SK-N-SH (cell line): ENCODE data around the gene ASAP3. TPM values are rescaled to one million over a fixed set of nuclear protein-coding genes. Genes with fewer than 3 reads are reported as not detected.

Experiments
- CTCF ChIA-PET: fragments of 300-600, 350-600 bp; formaldehyde crosslinking; extraction: SDS; loops from one replicate; lab custom pipeline; 2021; lab: Yijun Ruan, JAX
- POLR2A ChIA-PET: fragments of 350-600 bp; sonication (Branson Sonifier 250); formaldehyde crosslinking; extraction: SDS; loops from one replicate; lab custom pipeline; 2020; ENCODE audit warnings: antibody characterized with exemption, inconsistent platforms; lab: Yijun Ruan, JAX
- DNase-seq: peaks from one replicate; pipeline ENCODE4 v3.0.0; 2012
- H2AFZ ChIP-seq: fragments of 200-600 bp; sonication (generic); 2 replicates; pipeline ENCODE4 v1.8.1; 2016; ENCODE audit warnings: antibody characterized with exemption, mild to moderate bottlenecking, low read depth
- H3F3A ChIP-seq: fragments of 200-600 bp; sonication (generic); replicated peaks from 2 replicates; pipeline ENCODE3; 2016; ENCODE audit warnings: antibody characterized with exemption, mild to moderate bottlenecking; ENCODE audit not compliant: insufficient read depth
- H3K27ac ChIP-seq, 2 experiments: fragments of 200-500 bp in 1 of 2; fragments of 200-600 bp in 1 of 2; sonication (Bioruptor generic) in 1 of 2; sonication (generic), shearing (Covaris generic) in 1 of 2; 2 replicates each; pipeline versions ENCODE4 v1.5.1 to v1.6.1; 2014 to 2016; ENCODE audit warnings: low read depth in 2 of 2, inconsistent platforms in 1 of 2, low read length in 1 of 2, mild to moderate bottlenecking in 1 of 2, mixed read lengths in 1 of 2
- H3K27me3 ChIP-seq: fragments of 200-600 bp; sonication (generic), shearing (Covaris generic); 2 replicates; pipeline ENCODE4 v1.6.1; 2016; ENCODE audit warnings: mixed run types; ENCODE audit not compliant: insufficient read depth
- H3K36me3 ChIP-seq, 2 experiments: fragments of 200-500 bp in 1 of 2; fragments of 200-600 bp in 1 of 2; sonication (Bioruptor generic) in 1 of 2; sonication (generic) in 1 of 2; replicated peaks in 1 of 2; 2 replicates each; pipeline versions ENCODE3 to v1.5.1; 2014 to 2016; ENCODE audit warnings: low read length in 1 of 2, mild to moderate bottlenecking in 1 of 2; ENCODE audit not compliant: insufficient read depth in 2 of 2, control insufficient read depth in 1 of 2
- H3K4me1 ChIP-seq, 2 experiments: fragments of 200-500 bp in 1 of 2; fragments of 200-600 bp in 1 of 2; sonication (Bioruptor generic) in 1 of 2; sonication (generic), shearing (Covaris generic) in 1 of 2; 2 replicates each; pipeline versions ENCODE4 v1.5.1 to v1.6.1; 2014 to 2016; ENCODE audit warnings: low read depth in 1 of 2, low read length in 1 of 2, mixed run types in 1 of 2; ENCODE audit not compliant: insufficient read depth in 2 of 2, control insufficient read depth in 1 of 2
- H3K4me2 ChIP-seq: fragments of 200-600 bp; sonication (generic), shearing (Covaris generic); 2 replicates; pipeline ENCODE4 v1.6.1; 2017; ENCODE audit warnings: mixed run types
- H3K4me3 ChIP-seq, 2 experiments: fragments of 200-500 bp in 1 of 2; fragments of 200-600 bp in 1 of 2; sonication (Bioruptor generic) in 1 of 2; sonication (generic), shearing (Covaris generic) in 1 of 2; 2 replicates each; pipeline versions ENCODE4 v1.5.1 to v1.8.1; 2014 to 2016; ENCODE audit warnings: low read depth in 2 of 2, inconsistent platforms in 1 of 2, low read length in 1 of 2, mild to moderate bottlenecking in 1 of 2, mixed read lengths in 1 of 2, moderate library complexity in 1 of 2
- H3K79me2 ChIP-seq: fragments of 200-600 bp; sonication (generic); 2 replicates; pipeline ENCODE4 v1.8.1; 2017; ENCODE audit warnings: mild to moderate bottlenecking; ENCODE audit not compliant: insufficient read depth
- H3K9ac ChIP-seq: fragments of 200-600 bp; sonication (generic); 2 replicates; pipeline ENCODE4 v1.6.1; 2017; ENCODE audit warnings: mixed run types
- H3K9me2 ChIP-seq: fragments of 200-600 bp; sonication (generic); 2 replicates; pipeline ENCODE4 v1.6.1; 2017; ENCODE audit warnings: mixed run types
- H3K9me3 ChIP-seq: fragments of 200-600 bp; sonication (generic); 2 replicates; pipeline ENCODE4 v1.6.1; 2017; ENCODE audit warnings: mixed run types, mild to moderate bottlenecking, moderate library complexity
- H4K20me1 ChIP-seq: fragments of 200-600 bp; sonication (generic); 2 replicates; pipeline ENCODE4 v1.6.1; 2017; ENCODE audit warnings: mild to moderate bottlenecking, mixed run types; ENCODE audit not compliant: insufficient read depth
- EP300 ChIP-seq, 2 experiments: IDR thresholded peaks; 2 replicates each; pipeline versions ENCODE4 v1.4.0 to v1.6.1; 2012; ENCODE audit warnings: borderline replicate concordance in 1 of 2, low read depth in 1 of 2, low read length in 1 of 2
- FOSL2 ChIP-seq: IDR thresholded peaks from 2 replicates; pipeline ENCODE4 v1.4.0; 2012; ENCODE audit warnings: low read depth, mild to moderate bottlenecking, moderate library complexity, borderline replicate concordance
- FOXJ3 ChIP-seq: sonication (generic); formaldehyde crosslinking; IDR thresholded peaks from 2 replicates; pipeline ENCODE4 v1.5.1; 2020; ENCODE audit warnings: mild to moderate bottlenecking, missing genetic modification reagents
- FOXM1 ChIP-seq: IDR thresholded peaks from 2 replicates; pipeline ENCODE4 v1.4.0; 2012; ENCODE audit warnings: low read depth, mild to moderate bottlenecking
- GATA2 ChIP-seq: sonication (generic); formaldehyde crosslinking; IDR thresholded peaks from 2 replicates; pipeline ENCODE4 v1.5.0; 2020; ENCODE audit warnings: mild to moderate bottlenecking, missing genetic modification reagents
- MEF2A ChIP-seq: IDR thresholded peaks from 2 replicates; pipeline ENCODE4 v1.4.0; 2012; ENCODE audit warnings: low read depth, borderline replicate concordance
- MXI1 ChIP-seq: IDR thresholded peaks from 2 replicates; pipeline ENCODE4 v1.6.1; 2012; ENCODE audit warnings: mild to moderate bottlenecking, low read depth, low read length, improper control_type of control experiment
- RAD21 ChIP-seq: IDR thresholded peaks from 2 replicates; pipeline ENCODE4 v1.6.1; 2012; ENCODE audit warnings: mild to moderate bottlenecking, low read length
- RCOR1 ChIP-seq: fragments of 150-350 bp; IDR thresholded peaks from 2 replicates; pipeline ENCODE4 v1.6.1; 2017; ENCODE audit warnings: antibody characterized with exemption, low read length
- RFX5 ChIP-seq: IDR thresholded peaks from 2 replicates; pipeline ENCODE4 v1.6.1; 2012; ENCODE audit warnings: mild to moderate bottlenecking, improper control_type of control experiment, low read length
- SIN3A ChIP-seq: IDR thresholded peaks from 2 replicates; pipeline ENCODE4 v1.6.1; 2012; ENCODE audit warnings: low read depth, mild to moderate bottlenecking, low read length, moderate library complexity, borderline replicate concordance
- SMC3 ChIP-seq: IDR thresholded peaks from 2 replicates; pipeline ENCODE4 v1.6.1; 2012; ENCODE audit warnings: low read depth, low read length, improper control_type of control experiment
- TCF12 ChIP-seq: IDR thresholded peaks from 2 replicates; pipeline ENCODE4 v1.4.0; 2012
- TEAD4 ChIP-seq: IDR thresholded peaks from 2 replicates; pipeline ENCODE4 v1.4.0; 2012; ENCODE audit warnings: mild to moderate bottlenecking, borderline replicate concordance; ENCODE audit not compliant: insufficient read depth
- ZBTB33 ChIP-seq: IDR thresholded peaks from 2 replicates; pipeline ENCODE4 v1.4.0; 2012; ENCODE audit warnings: low read depth, borderline replicate concordance
- whole genome bisulfite sequencing: methylation state at CpG from one replicate; pipeline ENCODE4 v1.1.6; 2017; ENCODE audit warnings: low lambda C conversion rate; 5-methylcytosine and 5-hydroxymethylcytosine counted together
- polyA plus RNA-seq, 3 experiments: library from polyadenylated mRNA; depleted of rRNA; stranded (reverse); fragments of >200 nt; gene quantifications; 2 replicates each; pipeline ENCODE4 v1.2.3, GENCODE V29; 2012
- TF ChIP-seq, protein P1 (sequence below): fragments of 150-350 bp; IDR thresholded peaks from 2 replicates; pipeline ENCODE4 v1.6.1; 2016; ENCODE audit warnings: mild to moderate bottlenecking, low read depth, low read length
- TF ChIP-seq, protein P2 (sequence below): IDR thresholded peaks from 2 replicates; pipeline ENCODE4 v1.6.1; 2012; ENCODE audit warnings: mild to moderate bottlenecking, low read depth, low read length, moderate library complexity
- TF ChIP-seq, protein P3 (sequence below): IDR thresholded peaks from 2 replicates; pipeline ENCODE4; 2012

The ASAP3 gene
- polyA plus RNA-seq, 1 of the 3 experiments (the other 2 are of a cell fraction): 19.6 TPM

GRCh38 chr1:23497777-23498439 is 13.9 kb upstream of the ASAP3 start:
- no peaks in the 10 kb centered on the region for H3K4me1 ChIP-seq
- ChIA-PET POLR2A (interaction anchor here (1.0 to 2.1 kb wide), 5 partner anchors 10 to 193 kb away, joined by 3 to 18 read pairs (median 8); partner anchors contain the start of genes E2F2 and RPL11), CTCF (interaction anchor here (0.5 to 12.2 kb wide), 49 partner anchors 9 to 522 kb away, joined by 3 to 503 read pairs (median 4); partner anchors contain the start of genes ASAP3, E2F2, ID3 and RPL11)
- WGBS: 74% methylated on average over 3 of the region's 3 CpGs
- no peaks in the 10 kb centered on the region for H4K20me1 ChIP-seq
- H3K4me3 ChIP-seq: no peak overlapping the region
- H3K4me2 ChIP-seq: no peak overlapping the region
- no peak for TF ChIP-seq MXI1
- no peak for TF ChIP-seq FOXJ3
- TF ChIP-seq SIN3A: no peak
- TF ChIP-seq, protein P1, sequence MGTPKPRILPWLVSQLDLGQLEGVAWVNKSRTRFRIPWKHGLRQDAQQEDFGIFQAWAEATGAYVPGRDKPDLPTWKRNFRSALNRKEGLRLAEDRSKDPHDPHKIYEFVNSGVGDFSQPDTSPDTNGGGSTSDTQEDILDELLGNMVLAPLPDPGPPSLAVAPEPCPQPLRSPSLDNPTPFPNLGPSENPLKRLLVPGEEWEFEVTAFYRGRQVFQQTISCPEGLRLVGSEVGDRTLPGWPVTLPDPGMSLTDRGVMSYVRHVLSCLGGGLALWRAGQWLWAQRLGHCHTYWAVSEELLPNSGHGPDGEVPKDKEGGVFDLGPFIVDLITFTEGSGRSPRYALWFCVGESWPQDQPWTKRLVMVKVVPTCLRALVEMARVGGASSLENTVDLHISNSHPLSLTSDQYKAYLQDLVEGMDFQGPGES: no peak
- no peak for TF ChIP-seq RFX5
- TF ChIP-seq, protein P2, sequence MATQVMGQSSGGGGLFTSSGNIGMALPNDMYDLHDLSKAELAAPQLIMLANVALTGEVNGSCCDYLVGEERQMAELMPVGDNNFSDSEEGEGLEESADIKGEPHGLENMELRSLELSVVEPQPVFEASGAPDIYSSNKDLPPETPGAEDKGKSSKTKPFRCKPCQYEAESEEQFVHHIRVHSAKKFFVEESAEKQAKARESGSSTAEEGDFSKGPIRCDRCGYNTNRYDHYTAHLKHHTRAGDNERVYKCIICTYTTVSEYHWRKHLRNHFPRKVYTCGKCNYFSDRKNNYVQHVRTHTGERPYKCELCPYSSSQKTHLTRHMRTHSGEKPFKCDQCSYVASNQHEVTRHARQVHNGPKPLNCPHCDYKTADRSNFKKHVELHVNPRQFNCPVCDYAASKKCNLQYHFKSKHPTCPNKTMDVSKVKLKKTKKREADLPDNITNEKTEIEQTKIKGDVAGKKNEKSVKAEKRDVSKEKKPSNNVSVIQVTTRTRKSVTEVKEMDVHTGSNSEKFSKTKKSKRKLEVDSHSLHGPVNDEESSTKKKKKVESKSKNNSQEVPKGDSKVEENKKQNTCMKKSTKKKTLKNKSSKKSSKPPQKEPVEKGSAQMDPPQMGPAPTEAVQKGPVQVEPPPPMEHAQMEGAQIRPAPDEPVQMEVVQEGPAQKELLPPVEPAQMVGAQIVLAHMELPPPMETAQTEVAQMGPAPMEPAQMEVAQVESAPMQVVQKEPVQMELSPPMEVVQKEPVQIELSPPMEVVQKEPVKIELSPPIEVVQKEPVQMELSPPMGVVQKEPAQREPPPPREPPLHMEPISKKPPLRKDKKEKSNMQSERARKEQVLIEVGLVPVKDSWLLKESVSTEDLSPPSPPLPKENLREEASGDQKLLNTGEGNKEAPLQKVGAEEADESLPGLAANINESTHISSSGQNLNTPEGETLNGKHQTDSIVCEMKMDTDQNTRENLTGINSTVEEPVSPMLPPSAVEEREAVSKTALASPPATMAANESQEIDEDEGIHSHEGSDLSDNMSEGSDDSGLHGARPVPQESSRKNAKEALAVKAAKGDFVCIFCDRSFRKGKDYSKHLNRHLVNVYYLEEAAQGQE: no peak
- TF ChIP-seq TCF12: no peak
- no peak for TF ChIP-seq FOXM1
- TF ChIP-seq EP300 (IDR thresholded peaks at IDR 0.05; ENCODE audit: borderline replicate concordance in 1 of 2, low read depth in 1 of 2, low read length in 1 of 2): no peak
- no peak for TF ChIP-seq GATA2 (CRISPR knock-in tag)
- TF ChIP-seq RCOR1: no peak
- no peak for TF ChIP-seq MEF2A
- no peak for TF ChIP-seq TEAD4
- TF ChIP-seq ZBTB33: no peak
- TF ChIP-seq FOSL2: no peak
- TF ChIP-seq SMC3: no peak
- TF ChIP-seq RAD21: no peak
- TF ChIP-seq, protein P3, sequence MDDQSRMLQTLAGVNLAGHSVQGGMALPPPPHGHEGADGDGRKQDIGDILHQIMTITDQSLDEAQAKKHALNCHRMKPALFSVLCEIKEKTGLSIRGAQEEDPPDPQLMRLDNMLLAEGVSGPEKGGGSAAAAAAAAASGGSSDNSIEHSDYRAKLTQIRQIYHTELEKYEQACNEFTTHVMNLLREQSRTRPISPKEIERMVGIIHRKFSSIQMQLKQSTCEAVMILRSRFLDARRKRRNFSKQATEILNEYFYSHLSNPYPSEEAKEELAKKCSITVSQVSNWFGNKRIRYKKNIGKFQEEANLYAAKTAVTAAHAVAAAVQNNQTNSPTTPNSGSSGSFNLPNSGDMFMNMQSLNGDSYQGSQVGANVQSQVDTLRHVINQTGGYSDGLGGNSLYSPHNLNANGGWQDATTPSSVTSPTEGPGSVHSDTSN: no peak
- peak overlapping the region; percentile 71 for H2AFZ ChIP-seq
- H3K9me2 ChIP-seq: no peaks in the 10 kb centered on the region
- H3K36me3 ChIP-seq: no peaks in the 10 kb centered on the region
- H3K27ac ChIP-seq: no peak overlapping the region
- peaks cover 5% of the 10 kb centered on the region for H3F3A ChIP-seq
- H3K9ac ChIP-seq: no peak overlapping the region
- H3K9me3 ChIP-seq: no peaks in the 10 kb centered on the region
- DNase-seq: no peak
- no peaks in the 10 kb centered on the region for H3K79me2 ChIP-seq
- no peaks in the 10 kb centered on the region for H3K27me3 ChIP-seq
